ENCODE data around the gene DNAJA4.
"Not testable (repeated sequence)": the region's sequence is repeated elsewhere in the genome, so short reads cannot be mapped to it uniquely, and the experiment has no call there.

DNAJA4 gene

DNA sequence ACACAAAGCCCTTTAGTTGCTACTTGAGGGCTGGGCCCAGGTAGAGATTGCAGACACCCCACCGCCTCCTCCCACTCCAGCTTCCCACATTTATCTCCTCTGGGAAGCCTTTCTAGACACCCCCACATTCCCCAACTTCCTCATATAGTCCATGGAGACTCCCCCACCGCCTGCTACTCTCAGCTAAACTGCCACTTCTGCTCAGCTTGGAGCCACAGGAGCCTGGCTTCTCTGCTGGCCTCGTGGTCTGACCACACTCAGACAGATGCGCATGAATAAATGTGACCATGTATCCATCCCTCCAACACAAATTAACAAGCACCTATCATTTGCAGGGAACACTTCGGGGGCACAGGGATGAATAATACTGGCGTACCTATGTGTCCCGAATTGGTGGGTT is 19.5 kb upstream of the DNAJA4 start:
- DNase-seq: no peak

DNA sequence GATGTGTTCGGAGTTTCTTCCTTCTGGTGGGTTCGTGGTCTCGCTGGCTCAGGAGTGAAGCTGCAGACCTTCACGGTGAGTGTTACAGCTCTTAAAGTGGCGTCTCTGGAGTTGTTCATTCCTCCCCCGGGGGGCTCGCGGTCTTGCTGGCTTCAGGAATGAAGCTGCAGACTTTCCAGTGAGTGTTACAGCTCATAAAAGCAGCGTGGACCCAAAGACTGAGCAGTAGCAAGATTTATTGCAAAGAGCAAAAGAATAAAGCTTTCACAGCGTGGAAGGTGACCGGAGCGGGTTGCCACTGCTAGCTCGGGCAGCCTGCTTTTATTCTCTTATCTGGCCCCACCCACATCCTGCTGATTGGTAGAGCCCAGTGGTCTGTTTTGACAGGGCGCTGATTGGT is 19.0 kb upstream of the DNAJA4 start:
- not testable (repeated sequence) for DNase-seq

DNA sequence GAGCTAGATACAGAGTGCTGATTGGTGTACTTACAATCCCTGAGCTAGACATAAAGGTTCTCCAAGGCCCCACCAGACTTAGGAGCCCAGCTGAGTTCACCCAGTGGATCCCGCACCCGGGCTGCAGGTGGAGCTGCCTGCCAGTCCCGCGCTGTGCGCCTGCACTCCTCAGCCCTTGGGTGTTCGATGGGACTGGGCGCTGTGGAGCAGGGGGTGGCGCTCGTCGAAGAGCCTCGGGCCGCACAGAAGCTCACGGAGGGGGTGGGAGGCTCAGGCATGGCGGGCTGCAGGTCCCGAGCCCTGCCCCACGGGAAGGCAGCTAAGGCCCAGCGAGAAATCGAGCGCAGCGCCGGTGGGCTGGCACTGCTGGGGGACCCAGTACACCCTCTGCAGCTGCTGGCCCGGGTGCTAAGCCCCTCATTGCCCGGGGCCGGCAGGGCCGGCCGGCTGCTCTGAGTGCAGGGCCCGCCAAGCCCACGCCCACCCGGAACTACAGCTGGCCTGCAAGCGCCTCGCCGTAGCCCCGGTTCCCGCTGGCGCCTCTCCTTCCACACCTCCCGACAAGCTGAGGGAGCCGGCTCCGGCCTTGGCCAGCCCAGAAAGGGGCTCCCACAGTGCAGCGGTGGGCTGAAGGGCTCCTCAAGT is 18.3 kb upstream of the DNAJA4 start:
- not testable (repeated sequence) for DNase-seq

DNA sequence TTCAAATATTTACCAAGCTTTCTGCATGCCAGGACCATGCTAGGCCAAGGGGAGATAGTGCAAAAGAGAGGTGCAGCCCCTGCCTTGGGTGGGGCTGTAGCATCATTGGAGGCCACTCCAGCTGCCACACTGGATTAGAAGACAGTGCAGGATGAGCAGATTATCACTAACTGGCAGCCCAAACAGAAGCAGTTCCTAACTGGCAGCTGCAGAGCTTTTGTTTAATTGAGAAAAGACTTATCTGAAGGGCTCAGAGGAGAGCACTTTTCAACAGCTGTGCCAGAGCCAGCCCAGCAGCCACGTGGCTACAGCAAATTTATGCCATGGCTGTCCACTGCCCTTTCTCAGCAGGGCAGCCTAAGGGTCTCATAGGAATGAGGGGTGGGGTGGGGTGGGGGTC is 16.5 kb upstream of the DNAJA4 start:
- DNase-seq: no peak

GRCh38 chr15:78249131-78249530 is 15.2 kb upstream of the DNAJA4 start:
- no peak for DNase-seq

- DNase-seq: no peak
Observed at GRCh38 chr15:78251136-78251535, 13.2 kb upstream of the DNAJA4 start.

- no peak for DNase-seq
Observed at GRCh38 chr15:78255421-78256043, 8.8 kb upstream of the DNAJA4 start.

- no peak for DNase-seq
Observed at GRCh38 chr15:78256044-78256437, 8.3 kb upstream of the DNAJA4 start.

GRCh38 chr15:78257681-78258080 is 6.7 kb upstream of the DNAJA4 start:
- no peak for DNase-seq

DNA sequence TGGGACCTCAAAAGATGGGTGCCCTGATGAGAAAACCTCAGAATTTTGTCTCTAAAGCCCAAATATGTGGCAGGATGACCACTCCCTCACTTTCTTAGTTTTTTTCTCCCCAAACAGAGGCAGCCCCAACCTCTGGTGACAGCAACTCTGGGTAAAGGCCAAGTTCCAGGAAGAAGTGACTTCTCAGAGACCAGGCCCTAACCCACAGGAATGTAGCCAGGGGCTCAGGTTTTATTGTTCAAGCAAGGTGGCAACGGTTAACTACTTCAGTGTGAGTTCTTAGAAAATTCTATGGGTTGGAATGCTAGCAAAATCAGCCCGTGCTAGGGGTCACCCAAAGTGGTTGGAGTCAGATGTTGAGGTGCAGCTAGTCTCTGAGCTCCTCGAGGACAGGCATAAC is 5.1 kb upstream of the DNAJA4 start:
- DNase-seq: no peak

DNA sequence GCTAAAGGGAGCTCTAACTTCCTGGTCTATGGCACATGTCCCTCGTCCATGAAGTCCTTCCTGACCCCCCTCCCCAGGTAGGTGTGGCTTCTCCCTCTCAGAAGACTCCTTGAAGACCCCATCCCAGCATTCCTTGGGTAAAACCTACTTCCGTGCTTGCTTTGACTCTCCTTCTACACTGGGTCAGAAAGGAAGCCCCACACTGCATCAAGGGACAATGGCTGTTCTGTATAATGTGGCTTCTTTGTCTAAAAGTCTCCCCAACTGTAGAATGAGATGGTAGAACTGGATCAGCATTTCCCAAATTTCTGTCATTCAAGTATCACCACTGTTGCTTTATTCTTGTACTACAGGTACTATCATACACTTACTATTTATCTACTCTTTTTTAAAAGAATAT is 3.9 kb upstream of the DNAJA4 start:
- DNase-seq: no peak

- no peak for DNase-seq
Observed at GRCh38 chr15:78261062-78261461, 3.3 kb upstream of the DNAJA4 start.

DNA sequence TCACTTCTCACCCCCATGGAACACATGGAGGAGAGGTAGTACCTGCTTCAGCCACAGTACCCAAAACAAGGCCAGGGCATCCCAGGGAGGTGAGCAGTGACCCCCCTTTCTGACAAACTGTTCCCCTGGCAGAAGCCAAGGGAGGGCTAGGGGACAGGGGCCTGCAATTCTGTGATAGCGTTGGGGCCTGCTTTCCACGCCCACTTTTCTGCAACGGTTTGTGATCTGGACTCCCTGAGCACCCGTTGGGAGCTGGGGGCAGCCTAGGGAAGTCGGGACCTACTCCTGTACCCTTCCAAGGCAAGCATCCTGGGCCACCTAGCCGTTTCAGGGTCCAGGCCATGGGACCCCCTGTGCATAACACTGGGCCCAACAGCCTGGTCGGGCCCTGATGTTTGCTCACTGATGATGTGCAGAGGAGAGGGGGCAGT is 996 bp upstream of the DNAJA4 start:
- no peak for DNase-seq

DNA sequence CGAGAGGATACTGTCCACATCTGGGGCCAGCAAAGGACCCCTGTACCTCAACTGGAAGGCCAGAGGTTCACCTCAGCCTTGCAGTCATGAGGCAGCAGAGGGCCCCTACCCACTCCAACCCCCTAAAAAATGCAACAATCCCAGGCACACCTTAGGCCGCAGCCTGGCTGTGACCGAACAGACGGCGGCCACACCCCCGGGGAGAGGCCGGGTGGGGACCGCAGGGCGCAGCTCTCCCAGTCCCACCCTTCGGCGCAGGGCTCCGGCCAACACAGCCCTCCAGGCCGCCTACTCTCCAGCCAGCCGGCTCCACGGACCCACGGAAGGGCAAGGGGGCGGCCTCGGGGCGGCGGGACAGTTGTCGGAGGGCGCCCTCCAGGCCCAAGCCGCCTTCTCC is 457 bp upstream of the DNAJA4 start:
- no peak for DNase-seq

DNA sequence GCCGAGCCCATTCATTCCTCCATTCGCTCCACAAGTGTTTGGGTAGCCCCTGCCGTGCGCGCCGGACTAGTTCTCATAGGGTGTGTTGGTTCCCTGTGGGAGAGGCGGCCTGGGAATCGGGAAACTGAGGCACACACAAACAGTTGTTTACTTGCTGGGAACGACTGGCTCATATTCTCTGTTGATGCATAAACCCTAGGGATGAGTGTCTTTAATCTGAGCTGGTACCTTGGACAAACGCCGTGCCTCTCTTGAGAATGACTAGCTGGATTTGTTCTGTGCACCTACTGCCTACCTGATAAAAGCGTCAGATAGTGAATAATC is 737 bp downstream of the DNAJA4 start:
- no peak for DNase-seq

- no peak for DNase-seq
Observed at GRCh38 chr15:78265752-78266224, 1.4 kb downstream of the DNAJA4 start.

- DNase-seq: no peak
Observed at GRCh38 chr15:78266229-78266628, 1.9 kb downstream of the DNAJA4 start.

DNA sequence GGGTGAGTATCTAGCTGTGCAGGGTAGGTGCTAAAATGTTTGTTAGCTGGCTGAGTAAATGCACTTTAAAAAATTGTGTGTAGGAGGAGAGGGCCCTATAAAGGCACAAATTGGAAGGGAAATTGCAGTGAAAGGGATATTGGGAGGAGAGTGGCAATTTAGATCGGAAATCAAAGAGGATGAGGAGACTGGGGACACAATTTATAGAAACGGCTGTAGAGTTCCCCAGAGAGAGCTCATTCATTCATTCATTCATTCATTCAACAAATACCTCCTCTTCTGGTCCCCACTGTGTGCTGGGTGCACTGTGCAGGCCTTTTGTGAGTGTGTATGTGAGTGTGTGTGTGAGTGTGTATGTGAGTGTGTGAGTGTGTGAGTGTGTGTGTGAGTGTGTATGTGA is 2.4 kb downstream of the DNAJA4 start:
- no peak for DNase-seq

- DNase-seq: no peak
Observed at GRCh38 chr15:78272316-78272715, 8.0 kb downstream of the DNAJA4 start.

DNA sequence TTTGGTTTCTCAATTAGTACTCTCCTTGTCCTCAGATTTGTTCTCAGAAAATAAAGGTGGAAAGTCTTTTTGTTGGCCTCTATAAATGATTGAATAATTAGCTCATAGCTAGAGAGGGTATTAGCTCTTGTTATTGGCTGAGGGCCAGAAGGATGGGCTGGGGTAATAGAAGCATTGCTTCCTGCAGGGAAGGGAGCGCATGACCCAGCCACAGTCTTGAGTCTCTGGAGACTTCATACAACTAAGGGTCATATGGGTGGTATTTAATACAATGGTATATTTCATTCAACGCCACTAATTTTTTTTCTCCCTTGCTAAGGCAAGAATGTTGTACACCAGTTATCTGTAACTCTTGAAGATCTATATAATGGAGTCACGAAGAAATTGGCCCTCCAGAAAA is 8.4 kb downstream of the DNAJA4 start:
- DNase-seq: no peak

- no peak for DNase-seq
Observed at GRCh38 chr15:78274994-78275393, 10.6 kb downstream of the DNAJA4 start.

GRCh38 chr15:78276064-78276943 is 11.9 kb downstream of the DNAJA4 start:
- no peak for DNase-seq

- DNase-seq: no peak
Observed at GRCh38 chr15:78280319-78281072, 16.1 kb downstream of the DNAJA4 start.
